ENCODE data around the gene GPANK1. TPM values are rescaled to one million over a fixed set of nuclear protein-coding genes. Genes with fewer than 3 reads are reported as not detected.

GPANK1 gene
- total and polyA plus RNA-seq, 2 of the 13 experiments (the other 11 are each of a cell fraction or from before 2014, with no cell fraction given): 15.4 to 22.8 TPM

GRCh38 chr6:31651602-31652191, 13.1 kb downstream of the GPANK1 start:
- Histone ChIP-seq H3K27me3 (ENCODE audit: control insufficient read depth in 1 of 2, insufficient read depth in 2 of 2, low read length in 2 of 2) (no peaks in the 10 kb centered on the region; a peak in 2 of 5 replicates), H4K20me1 (ENCODE audit: insufficient read depth, low read length) (no peaks in the 10 kb centered on the region), H3K4me2 (ENCODE audit: low read depth, low read length) (peak overlapping the region; percentile 100), H3K4me1 (ENCODE audit: insufficient read depth, low read length) (peaks cover 56% of the 10 kb centered on the region), H3K9ac (ENCODE audit: insufficient read depth, low read depth, low read length) (peak overlapping the region; percentile 91), H2AFZ (ENCODE audit: low read length) (no peak overlapping the region), H3K79me2 (ENCODE audit: insufficient read depth, low read length) (peaks cover 54% of the 10 kb centered on the region), H3K4me3 (replicated peaks in 1 of 3; ENCODE audit: insufficient read depth in 1 of 3, low read depth in 2 of 3, low read length in 3 of 3) (peak overlapping the region; percentile 73 to 88 (median 77)), H3K36me3 (replicated peaks in 1 of 2; ENCODE audit: control insufficient read depth in 1 of 2, insufficient read depth in 2 of 2, low read length in 2 of 2) (peaks cover 18 to 40% of the 10 kb centered on the region in 2 experiments), H3K9me3 (ENCODE audit: low read length) (no peaks in the 10 kb centered on the region), H3K27ac (ENCODE audit: extremely low read length, insufficient read depth, low read length) (peak overlapping the region; percentile 96)
- DNase-seq (ENCODE audit: low spot score): peak; percentile 89
- TSS peak; percentile 61 for BruUV-seq (replicated peaks)
- CTCF ChIA-PET (ENCODE audit: low intra/inter-chr PET ratio, low total read pairs): no interaction called here
- peak; percentile 49 for ATAC-seq
- peak; percentile 15 for FAIRE-seq
- in situ Hi-C loops (cut with HindIII; ENCODE audit: extremely low pct_ligation_motif_present, low pct_unique_long_range_greater_than_20kb): no loop called here
- WGBS (ENCODE audit: low lambda C conversion rate): 11% methylated on average over 15 of the region's 29 CpGs
- intact Hi-C loops (cut with micrococcal nuclease; ENCODE audit: unreplicated experiment): loop anchor here (1.0 to 10.0 kb wide), 3 partner anchors 9 to 107 kb away; partner anchors contain the start of genes ATP6V1G2, C6orf47, DDX39B and NFKBIL1
- POLR2A ChIA-PET: interaction anchor here (0.6 to 8.0 kb wide), 34 partner anchors 8 to 1320 kb away, joined by 3 to 438 read pairs (median 6); partner anchors contain the start of genes ABHD16A, AIF1, ATP6V1G2 and C6orf47
- no peak for TF ChIP-seq NFE2L2 (IDR thresholded peaks at IDR 0.05; ENCODE audit: low read length)
- no peak for TF ChIP-seq ZBTB7A (CRISPR knock-in tag; IDR thresholded peaks at IDR 0.05)
- TF ChIP-seq ZFP41 (CRISPR knock-in tag; IDR thresholded peaks at IDR 0.05; ENCODE audit: borderline replicate concordance): peak; percentile 79
- TF ChIP-seq, protein P1, sequence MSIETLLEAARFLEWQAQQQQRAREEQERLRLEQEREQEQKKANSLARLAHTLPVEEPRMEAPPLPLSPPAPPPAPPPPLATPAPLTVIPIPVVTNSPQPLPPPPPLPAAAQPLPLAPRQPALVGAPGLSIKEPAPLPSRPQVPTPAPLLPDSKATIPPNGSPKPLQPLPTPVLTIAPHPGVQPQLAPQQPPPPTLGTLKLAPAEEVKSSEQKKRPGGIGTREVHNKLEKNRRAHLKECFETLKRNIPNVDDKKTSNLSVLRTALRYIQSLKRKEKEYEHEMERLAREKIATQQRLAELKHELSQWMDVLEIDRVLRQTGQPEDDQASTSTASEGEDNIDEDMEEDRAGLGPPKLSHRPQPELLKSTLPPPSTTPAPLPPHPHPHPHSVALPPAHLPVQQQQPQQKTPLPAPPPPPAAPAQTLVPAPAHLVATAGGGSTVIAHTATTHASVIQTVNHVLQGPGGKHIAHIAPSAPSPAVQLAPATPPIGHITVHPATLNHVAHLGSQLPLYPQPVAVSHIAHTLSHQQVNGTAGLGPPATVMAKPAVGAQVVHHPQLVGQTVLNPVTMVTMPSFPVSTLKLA (IDR thresholded peaks at IDR 0.05): peak; percentile 41
- TF ChIP-seq, protein P2, sequence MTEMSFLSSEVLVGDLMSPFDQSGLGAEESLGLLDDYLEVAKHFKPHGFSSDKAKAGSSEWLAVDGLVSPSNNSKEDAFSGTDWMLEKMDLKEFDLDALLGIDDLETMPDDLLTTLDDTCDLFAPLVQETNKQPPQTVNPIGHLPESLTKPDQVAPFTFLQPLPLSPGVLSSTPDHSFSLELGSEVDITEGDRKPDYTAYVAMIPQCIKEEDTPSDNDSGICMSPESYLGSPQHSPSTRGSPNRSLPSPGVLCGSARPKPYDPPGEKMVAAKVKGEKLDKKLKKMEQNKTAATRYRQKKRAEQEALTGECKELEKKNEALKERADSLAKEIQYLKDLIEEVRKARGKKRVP (CRISPR knock-in tag; IDR thresholded peaks at IDR 0.05): peak in 1 of 2 experiments; percentile 4; a peak in 2 of 4 replicates
- TF ChIP-seq, protein P3, sequence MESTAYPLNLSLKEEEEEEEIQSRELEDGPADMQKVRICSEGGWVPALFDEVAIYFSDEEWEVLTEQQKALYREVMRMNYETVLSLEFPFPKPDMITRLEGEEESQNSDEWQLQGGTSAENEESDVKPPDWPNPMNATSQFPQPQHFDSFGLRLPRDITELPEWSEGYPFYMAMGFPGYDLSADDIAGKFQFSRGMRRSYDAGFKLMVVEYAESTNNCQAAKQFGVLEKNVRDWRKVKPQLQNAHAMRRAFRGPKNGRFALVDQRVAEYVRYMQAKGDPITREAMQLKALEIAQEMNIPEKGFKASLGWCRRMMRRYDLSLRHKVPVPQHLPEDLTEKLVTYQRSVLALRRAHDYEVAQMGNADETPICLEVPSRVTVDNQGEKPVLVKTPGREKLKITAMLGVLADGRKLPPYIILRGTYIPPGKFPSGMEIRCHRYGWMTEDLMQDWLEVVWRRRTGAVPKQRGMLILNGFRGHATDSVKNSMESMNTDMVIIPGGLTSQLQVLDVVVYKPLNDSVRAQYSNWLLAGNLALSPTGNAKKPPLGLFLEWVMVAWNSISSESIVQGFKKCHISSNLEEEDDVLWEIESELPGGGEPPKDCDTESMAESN (CRISPR knock-in tag; conservative IDR thresholded peaks at IDR 0.05): no peak
- peak; percentile 65; the same call in 1 of the 2 replicates for TF ChIP-seq ZBTB39 (CRISPR knock-in tag; IDR thresholded peaks at IDR 0.05)
- TF ChIP-seq ZNF30 (CRISPR knock-in tag; IDR thresholded peaks at IDR 0.05): peak; percentile 86; the same call in 1 of the 2 replicates
- TF ChIP-seq ZNF143 (CRISPR knock-in tag; IDR thresholded peaks at IDR 0.05): peak; percentile 44; the same call in 1 of the 2 replicates
- TF ChIP-seq NR2F6 (IDR thresholded peaks at IDR 0.05): no peak
- peak; percentile 30; the same call in 1 of the 2 replicates for TF ChIP-seq NR2F6 (CRISPR knock-in tag; IDR thresholded peaks at IDR 0.05)
- peak; percentile 28; the same call in 1 of the 2 replicates for TF ChIP-seq SOX5 (CRISPR knock-in tag; IDR thresholded peaks at IDR 0.05; ENCODE audit: borderline replicate concordance)
- 0 out of 2 replicates have a peak, but pooled peaks have one; percentile 13 for TF ChIP-seq STAG1 (CRISPR knock-in tag; IDR thresholded peaks at IDR 0.05)
- TF ChIP-seq PBX2 (CRISPR knock-in tag; IDR thresholded peaks at IDR 0.05): peak; percentile 77
- TF ChIP-seq CEBPB (IDR thresholded peaks at IDR 0.05; ENCODE audit: borderline replicate concordance, low read depth, low read length): peak; percentile 29; the same call in 1 of the 2 replicates
- TF ChIP-seq ZNF460 (CRISPR knock-in tag; IDR thresholded peaks at IDR 0.05; ENCODE audit: borderline replicate concordance): no peak
- 0 out of 2 replicates have a peak, but pooled peaks have one; percentile 15 for TF ChIP-seq SP140L (CRISPR knock-in tag; IDR thresholded peaks at IDR 0.05; ENCODE audit: borderline replicate concordance)

Measured in HepG2 (cell line).